ENCODE results near the gene NENF.
A peak's percentile ranks its signal among the peaks of the same experiment; 100 is the strongest.

NENF gene

GRCh38 chr1:212482637-212483441 is 50.1 kb downstream of the NENF start:
- DNase-seq, result no peak

GRCh38 chr1:212484701-212485570 is 52.2 kb downstream of the NENF start:
- DNase-seq, result no peak

DNA sequence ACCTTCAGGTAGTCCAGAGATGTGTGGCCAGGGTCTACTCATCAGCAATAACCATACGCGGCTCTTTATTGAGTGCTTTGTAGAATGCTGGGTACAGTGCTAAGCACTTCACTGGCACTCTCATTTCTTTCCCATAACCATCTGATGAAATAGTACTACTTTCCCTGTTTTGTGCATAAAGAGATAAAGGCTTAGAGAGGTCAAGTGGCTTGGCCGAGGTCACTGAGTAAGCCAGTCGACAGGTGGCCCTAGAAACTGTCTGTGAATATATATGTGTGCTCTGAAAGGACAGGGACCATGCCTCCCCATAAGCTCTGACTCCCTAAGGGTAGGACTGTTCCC is 52.8 kb downstream of the NENF start:
- DNase-seq, result no peak

GRCh38 chr1:212485913-212486618 is 53.3 kb downstream of the NENF start:
- DNase-seq, result peak; percentile 40

GRCh38 chr1:212486619-212486975 is 53.9 kb downstream of the NENF start:
- DNase-seq, result no peak

DNA sequence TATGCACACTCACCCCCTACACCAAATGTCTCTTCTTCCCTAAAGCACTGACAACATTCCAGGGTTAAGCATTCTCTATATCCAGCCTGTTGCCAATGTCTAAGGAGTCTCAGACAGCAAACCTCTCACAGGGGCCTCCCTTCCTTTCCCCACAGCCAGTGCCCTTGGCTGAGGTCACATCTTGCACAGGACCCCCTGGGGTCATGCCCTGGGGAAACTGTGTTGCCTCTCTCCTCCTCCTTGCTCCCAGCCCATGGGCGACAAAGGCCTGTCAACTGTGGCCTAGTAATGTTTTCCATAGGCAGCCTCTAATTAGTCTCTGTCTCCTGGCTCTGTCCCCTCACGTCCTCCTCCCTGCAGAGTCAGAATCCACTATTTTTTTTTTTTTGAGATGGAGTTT is 54.6 kb downstream of the NENF start:
- DNase-seq, result no peak

GRCh38 chr1:212487774-212488435 is 55.2 kb downstream of the NENF start:
- DNase-seq, result no peak

GRCh38 chr1:212488436-212489283 is 55.9 kb downstream of the NENF start:
- no peak for DNase-seq

DNA sequence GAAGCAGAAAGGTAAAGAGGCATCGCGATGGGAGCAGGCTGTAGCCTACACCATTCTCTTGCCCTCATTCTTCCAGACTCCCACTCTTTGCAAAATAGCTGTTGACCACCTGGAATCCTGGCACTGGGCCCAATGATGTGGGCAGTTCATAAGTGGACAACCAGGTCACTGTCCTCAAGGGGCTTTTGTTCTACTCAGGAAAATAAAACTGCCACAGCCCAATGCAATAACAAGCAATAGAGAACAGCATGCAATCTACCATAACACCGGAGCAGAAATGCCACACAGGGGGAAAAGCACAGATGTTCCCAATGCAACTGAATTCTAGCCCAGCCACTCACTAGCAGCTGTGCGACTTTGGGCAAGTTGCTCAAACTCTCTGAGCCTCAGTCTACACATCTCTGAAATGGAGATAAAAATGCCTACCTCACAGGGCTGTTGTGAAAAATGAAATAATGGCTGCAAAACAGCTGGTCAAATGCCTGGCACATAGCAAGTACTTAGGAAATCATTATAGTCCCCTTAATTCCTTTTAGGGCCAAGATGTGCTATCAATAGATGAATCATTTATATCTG is 56.7 kb downstream of the NENF start:
- DNase-seq, result no peak

DNA sequence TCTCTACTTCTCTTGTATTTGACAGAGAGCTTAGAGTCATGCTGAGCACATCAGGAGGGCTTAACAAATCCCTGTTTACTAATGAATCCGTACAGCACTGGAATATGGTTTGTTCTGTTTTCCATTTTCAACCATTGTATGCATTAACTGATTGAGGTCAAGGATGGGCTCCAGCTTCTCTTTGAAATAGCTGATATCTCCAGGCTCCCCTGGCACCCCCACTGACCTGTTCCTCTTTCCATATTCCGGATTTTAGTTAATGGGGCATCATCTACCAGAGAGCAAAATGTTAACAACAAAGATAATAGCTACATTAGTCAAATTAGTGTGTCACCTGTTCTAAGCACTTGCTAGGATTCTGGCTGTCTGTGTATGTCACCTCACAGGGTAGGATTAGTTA is 57.6 kb downstream of the NENF start:
- no peak for DNase-seq

DNA sequence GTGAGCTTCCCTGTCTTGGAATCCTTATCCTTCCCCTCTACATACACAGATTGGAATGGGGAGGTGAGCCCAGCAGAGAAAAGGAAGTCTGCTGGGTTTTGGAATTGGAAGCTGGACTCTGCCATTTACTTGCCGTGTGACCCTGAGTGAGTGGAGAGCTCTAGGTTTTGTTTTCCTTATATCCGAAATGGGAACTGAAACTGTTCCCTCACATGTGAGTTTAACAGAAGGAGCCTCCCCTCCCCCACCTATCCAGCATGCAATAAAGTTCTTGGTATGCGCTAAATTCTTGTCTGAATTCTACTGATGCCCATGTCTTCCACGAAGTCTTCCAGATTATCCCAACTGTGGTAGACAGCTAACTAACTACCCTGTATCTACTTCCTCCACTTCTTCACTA is 58.7 kb downstream of the NENF start:
- no peak for DNase-seq

Measured in GOT3 (cell line).